GM21367 (cell line): Measurements from ENCODE around the gene UPB1.
"Not testable (repeated sequence)": the region's sequence is repeated elsewhere in the genome, so short reads cannot be mapped to it uniquely, and the experiment has no call there.

Source experiments
- ATAC-seq: cut with Tn5 transposase; IDR thresholded peaks from one replicate; pipeline ENCODE4 v1.9.1; 2021; ENCODE audit not compliant: unreplicated experiment

Gene UPB1

DNA sequence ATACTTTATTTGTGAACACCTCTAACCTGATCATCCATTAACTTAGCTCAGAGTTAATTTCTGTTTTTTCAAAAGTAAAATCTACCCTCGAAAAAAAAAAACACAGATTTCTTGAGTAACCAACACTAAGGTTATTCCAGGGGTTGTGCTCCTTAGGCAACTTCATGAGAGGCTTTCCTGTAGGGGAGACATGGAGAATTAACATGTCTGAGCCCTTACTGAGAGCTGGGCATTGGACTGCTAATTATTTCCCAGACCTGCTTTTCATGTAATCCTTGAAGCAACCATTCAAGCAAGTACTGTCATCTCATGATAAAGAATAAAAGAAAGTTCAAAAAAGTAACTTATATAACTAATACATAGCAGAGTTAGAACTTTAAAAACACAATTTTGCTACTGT, 13.5 kb upstream of the UPB1 start:
- no peak for ATAC-seq

DNA sequence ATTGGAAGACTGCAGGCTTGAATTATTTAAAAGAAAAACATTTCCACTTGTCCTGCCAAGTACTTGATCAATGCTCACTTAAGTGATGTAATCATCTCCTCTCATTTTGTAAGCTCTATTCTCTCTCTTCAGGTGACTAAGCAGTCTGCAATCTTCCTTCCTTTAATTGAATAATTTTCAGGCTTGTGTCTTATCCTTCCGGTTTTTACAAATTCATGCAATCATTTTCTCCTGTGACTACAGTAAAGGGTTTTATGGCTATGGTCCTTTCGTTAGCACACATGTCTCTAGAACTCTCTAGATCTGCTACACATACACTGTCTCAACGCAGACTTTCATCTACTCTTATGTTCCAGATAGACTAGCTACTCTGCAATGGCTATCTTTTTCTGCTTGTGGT, 12.6 kb upstream of the UPB1 start:
- no peak for ATAC-seq

DNA sequence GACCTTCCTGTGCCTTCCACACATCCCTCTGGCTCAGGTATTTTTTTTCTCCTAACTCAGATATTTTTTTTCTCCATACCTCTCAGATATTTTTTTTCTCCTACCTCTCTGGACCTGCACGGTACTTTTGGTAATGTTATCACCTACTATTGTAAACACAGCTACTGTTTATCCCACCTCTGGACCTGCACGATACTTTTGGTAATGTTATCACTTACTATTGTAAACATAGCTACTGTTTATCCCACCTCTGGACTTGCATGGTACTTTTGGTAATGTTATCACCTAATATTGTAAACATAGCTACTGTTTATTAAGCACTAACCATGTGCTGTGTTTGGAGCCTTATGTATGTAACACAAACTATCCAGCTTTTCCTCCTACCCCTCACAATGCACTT, 12.1 kb upstream of the UPB1 start:
- ATAC-seq, result no peak

DNA sequence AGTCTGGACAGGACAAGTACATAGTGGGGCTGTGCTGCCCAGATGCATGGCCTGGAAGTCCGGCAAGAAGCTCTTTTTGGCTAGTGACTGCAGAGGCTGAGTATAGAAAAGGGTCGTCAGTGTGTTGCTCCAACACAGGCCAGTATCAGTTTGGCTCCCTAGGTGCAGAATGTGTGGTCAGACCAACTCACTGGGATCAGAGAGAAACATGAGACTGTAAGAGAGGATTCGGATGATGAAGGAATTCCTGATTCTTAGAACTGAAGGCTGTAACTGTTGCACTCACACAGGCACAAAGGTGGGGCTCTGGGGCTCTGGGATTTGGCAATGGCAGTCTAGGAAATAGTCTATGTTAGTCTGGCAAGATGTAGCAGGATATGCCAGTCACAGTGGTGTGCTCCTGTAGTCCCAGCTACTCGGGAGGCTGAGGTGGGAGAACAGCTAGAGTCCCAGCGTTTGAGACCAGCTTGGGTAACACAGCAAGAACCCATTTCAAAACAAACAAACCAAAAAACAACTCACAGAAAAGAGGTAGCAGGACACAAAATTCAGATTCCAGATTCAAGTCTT, 11.1 kb upstream of the UPB1 start:
- no peak for ATAC-seq

DNA sequence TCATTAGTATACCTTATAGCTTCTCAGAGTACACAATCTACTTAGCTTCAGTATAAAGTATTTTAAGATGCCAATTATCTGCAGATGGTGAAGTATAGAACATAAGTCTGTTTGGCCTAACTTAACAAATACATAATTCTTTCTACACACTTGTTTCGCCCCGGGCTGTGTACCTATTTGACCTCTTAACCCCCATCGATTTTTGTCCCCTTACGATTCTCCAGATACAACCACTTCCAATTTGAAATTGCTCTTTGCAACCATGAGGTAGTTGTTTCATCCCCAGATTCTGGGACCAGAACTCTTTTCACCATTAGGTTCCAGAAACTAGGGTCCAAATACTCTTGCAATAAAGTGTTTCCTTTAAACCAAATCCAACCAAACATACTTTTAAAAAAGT, 10.0 kb upstream of the UPB1 start:
- ATAC-seq, result no peak

DNA sequence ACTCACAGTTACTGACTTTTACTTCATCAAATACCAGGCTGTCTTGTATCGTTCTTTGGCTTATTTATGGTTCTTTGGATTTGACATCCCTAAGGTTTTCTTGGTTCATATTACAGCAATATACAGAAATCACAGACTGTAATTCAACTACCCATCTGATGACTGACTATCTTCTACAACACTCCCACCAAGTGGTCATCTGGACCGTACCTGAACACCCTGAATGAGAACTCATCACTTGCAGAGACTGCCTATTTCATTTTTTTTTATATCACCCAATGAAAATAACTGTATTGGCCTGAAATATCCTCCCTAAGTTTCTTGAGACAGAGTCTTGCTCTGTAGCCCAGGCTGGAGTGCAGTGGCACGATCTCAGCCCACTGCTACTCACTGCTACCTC, 9.5 kb upstream of the UPB1 start:
- no peak for ATAC-seq

DNA sequence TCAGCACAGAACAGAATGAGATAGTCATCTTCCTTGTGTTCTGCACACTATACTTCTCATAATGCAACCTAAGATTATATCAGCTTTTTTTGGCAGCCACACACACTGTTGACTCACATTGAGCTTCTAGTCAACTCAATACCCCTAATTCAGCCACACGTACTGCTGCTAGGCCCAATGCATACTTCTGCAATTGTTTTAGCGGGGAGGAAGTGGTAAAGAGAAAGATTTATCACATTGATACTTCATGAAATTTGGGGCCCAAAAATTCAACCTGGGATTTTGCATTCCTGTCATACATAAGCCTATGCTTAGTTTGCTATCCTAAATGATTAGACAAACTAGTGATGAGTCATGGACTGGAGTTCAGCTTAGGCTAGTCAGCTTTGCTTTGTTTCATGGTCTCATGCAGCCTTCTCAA, 8.6 kb upstream of the UPB1 start:
- ATAC-seq, result no peak

DNA sequence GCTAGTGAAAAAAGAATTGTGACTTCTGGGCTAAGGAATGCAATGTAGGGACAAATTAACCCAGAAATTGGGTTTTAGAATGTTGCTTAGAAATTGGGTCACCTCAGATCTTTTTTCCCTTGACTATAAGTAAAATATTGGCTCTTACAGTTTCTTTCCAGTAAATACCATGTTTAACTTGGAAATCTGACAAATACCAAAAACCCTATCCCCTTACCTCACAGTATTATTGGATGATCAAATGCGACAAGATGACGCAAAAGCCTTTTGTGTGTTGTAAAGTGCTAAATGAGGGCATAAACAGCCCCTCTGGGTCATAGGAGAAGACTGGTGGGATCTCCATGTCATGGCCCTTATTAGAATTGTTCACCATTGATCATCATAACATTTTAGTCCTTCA, 6.1 kb upstream of the UPB1 start:
- no peak for ATAC-seq

DNA sequence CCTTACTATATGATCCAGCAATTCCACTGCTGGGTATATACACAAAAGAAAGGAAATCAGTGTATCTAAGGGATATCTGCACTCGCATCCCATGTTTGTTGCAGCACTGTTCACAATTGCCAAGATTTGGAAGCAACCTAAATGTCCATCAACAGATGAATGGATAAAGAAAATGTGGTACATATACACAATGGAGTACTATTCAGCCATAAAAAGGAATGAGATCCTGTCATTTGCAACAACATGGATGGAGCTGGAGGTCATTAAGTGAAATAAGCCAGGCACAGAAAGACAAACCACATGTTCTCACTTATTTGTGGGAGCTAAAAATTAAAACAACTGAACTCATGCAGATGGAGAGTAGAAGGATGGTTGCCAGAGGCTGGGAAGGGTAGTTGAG, 5.7 kb upstream of the UPB1 start:
- not testable (repeated sequence) for ATAC-seq

DNA sequence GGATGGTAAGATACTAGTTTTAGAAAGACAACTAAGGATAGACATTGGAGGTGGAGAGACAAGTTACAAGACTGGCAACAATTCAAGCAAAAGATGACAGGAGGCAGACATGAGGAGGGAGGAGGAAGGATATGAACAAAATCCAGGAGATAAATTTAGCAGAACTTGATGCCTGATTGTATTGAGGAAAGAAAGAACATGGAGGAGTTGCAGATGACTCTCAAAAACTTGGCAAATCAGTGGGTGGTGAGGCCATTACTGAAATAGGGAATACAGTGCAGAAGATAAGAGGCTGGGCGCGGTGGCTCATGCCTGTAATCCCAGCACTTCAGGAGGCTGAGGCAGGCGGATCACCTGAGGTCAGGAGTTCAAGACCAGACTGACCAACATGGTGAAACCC, 2.7 kb upstream of the UPB1 start:
- ATAC-seq, result no peak

DNA sequence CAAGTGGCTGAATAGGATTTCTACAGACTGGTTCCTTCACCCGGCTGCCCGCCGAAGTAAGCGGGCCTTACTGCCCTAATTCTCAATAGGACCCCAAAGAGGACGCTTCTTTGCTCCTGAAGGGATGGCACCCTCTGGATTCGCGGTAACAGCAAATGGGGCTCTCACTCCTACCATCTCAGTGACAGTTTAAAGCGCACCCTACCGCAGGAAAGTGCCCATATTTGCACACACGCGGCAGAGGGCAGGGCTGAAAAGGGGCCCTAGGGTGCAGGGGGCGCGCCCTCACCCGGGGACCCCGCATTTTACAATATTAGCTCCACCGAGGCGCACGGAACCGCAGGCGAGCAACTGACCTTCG, 985 bp upstream of the UPB1 start:
- no peak for ATAC-seq

DNA sequence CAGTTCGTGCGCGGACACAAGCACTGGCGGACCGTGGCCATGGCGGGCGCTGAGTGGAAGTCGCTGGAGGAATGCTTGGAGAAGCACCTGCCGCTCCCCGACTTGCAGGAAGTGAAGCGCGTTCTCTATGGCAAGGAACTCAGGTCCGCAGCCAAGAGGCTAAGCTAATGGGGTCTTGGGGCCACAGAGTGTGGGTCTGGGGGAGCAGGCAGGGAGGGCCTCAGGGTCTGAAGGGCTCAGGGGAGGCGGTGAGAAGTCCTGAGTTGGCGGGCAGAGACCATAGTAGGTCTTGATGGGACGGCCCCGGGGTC, 188 bp downstream of the UPB1 start:
- ATAC-seq, result no peak

DNA sequence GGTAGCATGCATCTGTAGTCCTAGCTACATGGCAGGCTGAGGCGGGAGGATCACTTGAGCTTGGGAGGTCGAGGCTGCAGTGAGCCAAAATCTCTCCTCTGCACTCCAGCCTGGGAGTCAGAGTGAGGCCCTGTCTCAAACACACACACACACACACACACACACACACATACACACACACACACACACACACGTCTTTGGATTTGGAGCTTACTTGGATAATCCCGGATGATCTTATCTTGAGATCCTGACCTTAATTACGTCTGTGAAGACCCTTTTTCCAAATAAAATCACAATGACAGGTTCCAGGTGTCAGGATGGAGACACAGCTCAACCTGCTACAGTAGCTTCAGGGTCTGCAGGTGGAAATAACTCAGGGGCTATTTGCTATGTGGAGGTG, 1.1 kb downstream of the UPB1 start:
- no peak for ATAC-seq

DNA sequence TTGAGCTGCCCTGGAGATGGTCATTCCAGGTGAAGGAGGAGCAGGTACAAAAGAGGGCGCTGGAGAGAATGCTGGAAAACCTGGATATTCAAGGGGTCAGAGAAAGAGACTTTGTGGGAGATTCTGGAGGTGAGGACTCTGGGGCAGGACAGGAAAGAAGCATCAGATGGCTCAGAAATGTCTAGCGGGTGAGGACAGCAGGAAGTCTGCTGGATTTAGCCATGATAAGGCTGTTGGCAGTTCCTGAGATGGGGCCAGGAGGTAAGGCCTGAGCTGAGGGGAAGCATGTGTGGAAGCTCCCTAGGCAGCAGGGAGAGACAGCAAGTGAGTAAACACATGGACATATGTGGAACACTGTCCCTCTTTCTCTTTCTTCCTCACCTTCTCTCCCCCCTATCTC, 1.5 kb downstream of the UPB1 start:
- ATAC-seq, result no peak

DNA sequence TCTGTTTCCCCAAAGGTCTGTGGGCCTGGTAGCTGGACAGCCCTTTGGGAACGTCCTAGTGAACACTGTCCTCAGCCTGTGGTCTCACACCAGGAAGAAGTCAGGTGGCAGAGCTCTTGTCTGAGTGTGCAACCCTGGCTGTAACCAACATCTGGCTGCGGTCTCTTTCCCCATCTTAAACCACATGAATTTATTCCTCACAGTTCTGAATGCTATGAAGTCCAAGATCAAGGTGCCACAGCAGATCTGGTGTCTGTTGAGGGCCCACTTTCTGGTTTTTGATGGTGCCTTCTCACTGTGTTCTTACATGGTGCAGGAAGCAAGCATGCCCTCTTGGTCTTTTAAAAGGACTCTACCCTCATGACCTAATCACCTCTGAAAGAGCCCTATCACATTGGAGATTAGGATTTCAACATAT, 2.7 kb downstream of the UPB1 start:
- ATAC-seq, result no peak

DNA sequence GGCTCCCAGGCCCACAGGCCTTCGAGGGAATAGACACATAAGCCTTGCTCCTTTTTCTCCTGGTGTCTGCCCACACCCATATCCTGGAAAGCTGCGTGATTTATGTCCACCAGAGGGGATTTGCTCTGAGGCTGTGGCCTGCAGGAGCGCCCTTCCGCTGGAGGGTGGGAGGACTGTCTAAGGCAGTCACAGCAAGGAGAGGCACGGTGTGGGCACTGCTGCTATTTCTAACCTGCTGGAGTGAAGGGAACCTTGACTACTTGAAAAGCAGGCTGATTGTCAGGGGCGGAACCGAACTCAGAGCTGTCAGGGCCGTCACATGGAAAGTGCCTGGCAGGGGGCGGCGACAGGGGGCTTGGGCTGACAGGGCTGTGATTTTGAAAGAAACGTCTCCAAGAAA, 3.7 kb downstream of the UPB1 start:
- ATAC-seq, result no peak

DNA sequence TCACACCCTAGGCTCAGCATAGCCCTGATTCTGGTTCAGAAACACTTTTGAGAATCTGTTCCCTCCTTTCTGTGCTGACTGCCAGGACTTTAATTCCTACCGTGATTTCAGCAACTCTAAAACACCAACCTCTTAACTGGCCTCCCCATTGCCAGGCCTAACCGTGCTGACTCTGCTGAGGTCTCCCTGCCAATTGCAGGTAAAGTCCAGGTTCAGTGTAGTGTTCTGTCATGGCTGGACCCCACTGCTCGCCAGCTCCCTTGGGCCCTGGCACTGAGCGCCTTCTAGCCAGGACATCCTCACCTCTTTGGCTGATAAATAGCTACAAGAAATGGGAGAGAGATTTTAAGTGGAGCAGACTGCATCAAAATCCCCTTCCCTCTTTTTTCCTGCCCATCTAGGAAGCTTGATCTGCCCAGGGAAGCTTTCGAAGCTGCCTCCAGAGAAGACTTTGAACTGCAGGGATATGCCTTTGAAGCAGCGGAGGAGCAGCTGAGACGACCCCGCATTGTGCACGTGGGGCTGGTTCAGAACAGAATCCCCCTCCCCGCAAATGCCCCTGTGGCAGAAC, 4.7 kb downstream of the UPB1 start:
- no peak for ATAC-seq

DNA sequence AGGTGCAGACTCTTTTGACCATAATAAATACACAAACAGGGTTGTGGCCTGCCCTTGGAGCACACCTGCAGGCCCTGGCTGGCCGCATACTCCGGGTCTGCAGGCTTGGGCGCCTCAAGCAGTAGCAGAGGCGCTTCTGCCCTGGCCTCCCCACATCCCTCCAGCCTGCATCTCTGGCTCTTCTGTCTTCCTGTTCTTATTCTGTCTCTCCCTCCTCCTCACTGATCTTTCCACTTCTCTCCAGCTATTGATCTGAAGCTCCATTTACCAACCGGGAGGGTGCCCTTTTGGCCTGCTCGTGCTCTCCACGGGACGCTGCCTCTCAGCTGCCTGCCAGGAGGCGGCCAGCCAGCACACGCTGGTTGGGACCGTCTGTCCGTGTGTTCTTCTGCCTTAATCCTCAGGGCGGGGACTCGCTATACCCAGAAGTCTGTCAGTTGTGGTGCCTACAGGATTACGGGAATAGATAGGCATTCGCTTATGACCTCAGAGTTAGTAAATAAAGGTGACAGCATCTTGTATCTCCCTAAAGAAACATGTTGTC, 5.2 kb downstream of the UPB1 start:
- ATAC-seq, result no peak

DNA sequence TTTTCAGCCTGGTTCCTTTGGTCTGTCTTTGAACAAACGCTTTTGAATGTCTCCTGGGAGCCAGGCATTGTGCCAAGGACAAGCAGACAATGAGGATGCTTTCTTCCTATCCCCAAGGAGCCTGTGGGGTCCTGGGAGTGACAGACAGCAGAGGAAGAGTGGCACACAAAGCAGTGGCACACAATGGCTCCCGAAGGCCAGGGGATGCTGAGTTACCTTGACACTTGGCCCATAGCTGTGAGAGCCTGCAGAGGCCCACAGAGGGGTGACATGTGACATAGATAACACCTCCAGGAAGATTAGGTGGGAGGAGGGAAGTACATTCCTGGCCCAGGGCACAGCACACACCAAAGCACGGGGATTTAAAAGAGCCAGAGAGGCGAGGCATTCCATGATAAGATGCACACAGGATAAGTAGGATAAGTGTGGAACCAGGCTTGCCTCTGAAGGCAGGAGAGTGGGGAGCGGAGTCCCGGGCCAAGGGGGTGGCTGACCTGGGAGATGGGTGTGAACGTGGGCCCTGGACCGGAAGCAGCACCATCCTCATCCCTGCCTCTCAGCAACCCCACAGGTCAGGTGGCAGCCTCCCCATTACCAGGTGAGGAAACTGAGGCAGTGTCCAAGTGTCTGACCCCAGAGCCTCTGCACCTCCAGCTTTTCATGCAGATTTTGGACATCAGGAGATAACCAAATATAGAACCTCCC, 6.3 kb downstream of the UPB1 start:
- ATAC-seq, result no peak

DNA sequence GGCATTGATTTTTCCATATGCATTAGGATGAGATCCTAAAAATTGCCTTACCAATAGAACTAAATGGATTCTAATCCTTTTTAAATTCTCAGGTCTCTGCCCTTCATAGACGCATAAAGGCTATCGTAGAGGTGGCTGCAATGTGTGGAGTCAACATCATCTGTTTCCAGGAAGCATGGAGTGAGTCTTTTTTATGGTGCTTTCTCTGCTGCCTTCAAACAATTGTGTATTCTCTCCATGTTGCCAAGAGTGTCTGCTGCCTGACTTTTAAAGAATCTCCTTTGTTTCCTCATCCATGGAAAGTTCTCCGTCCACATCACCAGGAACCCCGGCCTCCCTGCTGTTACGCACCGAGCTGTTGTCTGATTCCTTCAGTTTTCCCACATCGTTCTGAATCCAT, 6.9 kb downstream of the UPB1 start:
- ATAC-seq, result no peak

DNA sequence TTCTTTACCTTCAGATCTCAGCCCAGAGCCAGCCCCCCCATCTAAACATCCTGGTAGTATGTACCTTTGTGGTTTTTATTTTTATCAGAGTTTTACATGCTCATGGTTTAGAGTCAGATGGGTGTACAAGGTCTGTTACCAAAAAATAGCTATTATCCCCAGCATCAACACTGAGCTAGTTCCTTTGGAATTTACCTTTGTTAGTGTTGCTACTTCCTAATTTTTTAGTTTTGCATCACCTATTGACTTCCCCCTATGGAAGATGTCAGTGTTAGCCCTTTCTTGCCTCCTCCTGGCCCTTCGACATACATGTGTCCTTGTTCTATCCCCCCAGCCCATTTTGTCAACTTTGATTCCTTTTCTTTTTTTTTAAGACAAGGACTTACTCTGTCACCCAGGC, 7.4 kb downstream of the UPB1 start:
- ATAC-seq, result no peak

DNA sequence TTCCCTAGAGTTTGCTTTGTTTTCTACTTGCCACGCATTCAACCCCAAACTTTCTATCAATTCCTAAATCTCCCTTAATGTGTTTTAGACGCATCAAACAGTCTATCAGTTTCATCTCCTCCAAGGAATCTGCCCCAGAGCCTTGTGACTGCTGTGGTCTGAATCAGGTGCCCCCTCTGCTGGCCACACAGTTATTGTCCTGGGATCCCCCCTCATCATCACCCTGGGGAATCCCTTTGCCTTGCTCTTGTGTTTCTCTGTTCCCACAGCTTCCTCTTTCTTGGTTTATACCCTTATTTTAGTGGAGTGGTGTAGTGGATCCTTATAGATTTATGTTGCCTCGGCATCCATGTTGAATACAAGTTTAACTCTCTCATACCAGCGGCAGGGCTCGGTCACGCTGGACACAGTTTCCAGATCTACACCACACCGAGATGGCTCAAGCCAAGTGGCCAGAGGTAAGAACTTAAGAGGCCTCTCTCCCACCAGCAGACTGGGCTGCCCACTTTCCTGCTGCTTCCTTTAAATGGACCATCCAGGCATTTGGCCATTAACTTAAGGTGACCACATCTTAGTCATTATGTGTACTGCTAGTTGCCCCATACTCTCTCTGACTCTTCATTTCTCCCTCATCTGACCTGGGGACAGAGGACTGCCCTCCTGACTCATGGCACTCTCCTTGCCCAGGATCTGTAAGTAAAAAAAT, 8.2 kb downstream of the UPB1 start:
- ATAC-seq, result no peak
